NT2/D1 (cell line): Measurements from ENCODE around the gene POMGNT1.

Source experiments
- DNase-seq: peaks from one replicate; pipeline ENCODE4 v3.0.0-alpha.2; 2011; ENCODE audit warnings: low read depth, low spot score
- H3K27me3 ChIP-seq: 2 replicates; pipeline ENCODE4 v1.6.0; 2011; ENCODE audit warnings: mild to moderate bottlenecking; ENCODE audit not compliant: insufficient read length, insufficient read depth
- H3K36me3 ChIP-seq: 2 replicates; pipeline ENCODE4 v1.6.1; 2011; ENCODE audit warnings: mild to moderate bottlenecking, low read length, mixed read lengths; ENCODE audit not compliant: insufficient read depth, insufficient read length
- H3K4me1 ChIP-seq: 2 replicates; pipeline ENCODE4 v1.5.1; 2011; ENCODE audit not compliant: insufficient read depth, insufficient read length
- H3K4me3 ChIP-seq: 2 replicates; pipeline ENCODE4 v1.5.1; 2011; ENCODE audit warnings: low read depth; ENCODE audit not compliant: insufficient read length
- H3K9ac ChIP-seq: 2 replicates; pipeline ENCODE4 v1.6.0; 2011; ENCODE audit warnings: low read depth; ENCODE audit not compliant: insufficient read length
- H3K9me3 ChIP-seq: 2 replicates; pipeline ENCODE4 v1.5.1; 2011; ENCODE audit warnings: mild to moderate bottlenecking, low read length; ENCODE audit not compliant: insufficient read depth
- SUZ12 ChIP-seq: IDR thresholded peaks from 2 replicates; pipeline ENCODE4 v1.6.1; 2011; ENCODE audit not compliant: insufficient read length, insufficient read depth; ENCODE audit errors: extremely low read depth
- YY1 ChIP-seq: IDR thresholded peaks from 2 replicates; pipeline ENCODE4 v1.6.1; 2011; ENCODE audit not compliant: insufficient read length, insufficient read depth
- ZNF274 ChIP-seq: IDR thresholded peaks from 2 replicates; pipeline ENCODE4 v1.6.1; 2011; ENCODE audit warnings: mild to moderate bottlenecking, low read depth, low read length

POMGNT1 gene

DNA sequence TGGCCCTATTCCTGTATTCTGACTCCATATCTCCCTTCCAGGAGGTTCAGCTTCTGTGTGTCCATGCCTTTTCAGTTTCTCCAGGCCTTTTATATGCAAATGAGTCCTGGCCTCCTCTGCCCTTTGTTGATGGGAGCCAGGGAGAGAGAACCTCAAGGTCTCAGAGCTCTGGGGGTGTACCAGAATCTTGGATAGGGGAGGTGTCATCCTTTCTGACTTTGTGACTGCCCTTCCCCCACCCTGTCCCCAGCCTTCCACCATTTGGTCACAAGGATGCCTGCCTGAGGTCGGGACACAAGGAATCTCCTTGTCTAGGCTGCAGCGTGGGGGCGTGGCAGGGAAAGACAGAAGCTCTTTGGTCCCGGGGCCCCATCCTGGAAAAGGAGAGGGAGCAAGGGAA is 23.5 kb upstream of the POMGNT1 start:
- Histone ChIP-seq H3K36me3 (no peaks in the 10 kb centered on the region), H3K4me1 (peaks cover 30% of the 10 kb centered on the region), H3K9ac (peak overlapping the region; percentile 46), H3K27me3 (no peaks in the 10 kb centered on the region), H3K4me3 (no peak overlapping the region), H3K9me3 (no peaks in the 10 kb centered on the region)
- peak; percentile 56 for DNase-seq
- TF ChIP-seq YY1 = peak; percentile 13
- no peak for TF ChIP-seq SUZ12

DNA sequence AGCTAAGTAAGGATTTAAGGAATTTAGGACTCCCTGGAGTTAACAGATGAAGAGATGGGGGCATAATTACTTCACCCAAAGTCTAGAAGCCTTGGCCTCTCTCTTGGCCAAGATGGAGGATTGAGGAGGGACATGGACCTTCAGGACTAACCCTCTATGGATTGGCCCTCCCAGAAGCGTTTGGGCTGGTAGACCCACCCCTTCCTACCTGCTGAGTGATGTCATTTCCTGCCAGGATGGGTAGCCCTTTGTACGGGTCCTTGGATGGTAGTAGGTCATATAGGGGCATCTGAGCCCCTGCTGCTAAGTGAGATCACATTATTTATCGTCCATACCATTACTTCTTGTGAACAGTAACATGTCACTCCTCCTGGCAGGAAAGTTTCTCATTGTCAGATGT is 22.6 kb upstream of the POMGNT1 start:
- peaks cover 30% of the 10 kb centered on the region for H3K4me1 ChIP-seq
- TF ChIP-seq YY1 (no peak), SUZ12 (no peak), ZNF274 (no peak)

DNA sequence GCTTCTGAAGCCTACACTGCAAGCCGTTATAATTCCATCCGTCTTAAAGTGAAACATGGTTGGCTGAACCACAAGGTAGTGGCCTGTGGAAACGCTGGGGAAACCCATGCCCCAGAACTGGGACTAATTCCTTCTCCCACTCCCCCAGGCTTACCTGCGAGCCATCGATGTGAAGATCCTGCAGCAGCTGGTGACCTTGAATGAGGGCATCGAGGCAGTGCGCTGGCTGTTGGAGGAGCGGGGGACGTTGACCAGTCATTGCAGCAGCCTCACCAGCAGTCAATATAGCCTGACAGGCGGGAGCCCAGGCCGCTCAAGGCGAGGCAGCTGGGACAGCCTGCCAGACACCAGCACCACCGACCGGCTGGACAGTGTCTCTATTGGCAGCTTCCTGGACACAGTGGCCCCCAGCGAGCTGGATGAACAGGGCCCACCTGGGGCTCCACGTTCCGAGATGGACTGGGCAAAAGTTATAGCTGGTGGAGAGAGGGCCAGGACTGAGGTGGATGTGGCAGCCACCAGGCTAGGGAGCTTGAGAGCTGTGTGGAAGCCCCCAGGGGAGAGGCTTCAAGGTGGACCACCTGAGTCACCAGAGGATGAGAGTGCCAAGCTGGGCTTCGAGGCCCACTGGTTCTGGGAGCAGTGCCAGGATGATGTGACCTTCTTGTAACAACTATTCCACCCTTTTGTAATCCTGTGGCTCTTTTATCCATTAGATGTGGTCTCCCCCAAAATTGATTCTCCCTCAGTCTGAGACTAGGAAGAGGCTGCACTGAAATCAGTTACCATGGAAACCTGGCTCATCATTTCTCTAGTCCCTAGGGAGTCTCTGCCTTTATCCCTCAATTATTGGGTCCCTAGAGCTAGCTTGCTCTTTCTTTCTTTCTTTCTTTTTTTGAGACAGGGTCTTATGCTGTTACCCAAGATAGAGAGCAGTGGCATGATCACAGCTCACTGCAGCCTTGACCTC is 21.6 kb upstream of the POMGNT1 start:
- no peaks in the 10 kb centered on the region for H3K36me3 ChIP-seq
- H3K9ac ChIP-seq = no peak overlapping the region
- peaks cover 28% of the 10 kb centered on the region for H3K4me1 ChIP-seq
- H3K9me3 ChIP-seq = no peaks in the 10 kb centered on the region
- H3K4me3 ChIP-seq = no peak overlapping the region
- no peak for DNase-seq
- TF ChIP-seq YY1 (no peak), SUZ12 (no peak), ZNF274 (no peak)
- H3K27me3 ChIP-seq = no peaks in the 10 kb centered on the region

More for the DNA sequence above, 22.6 kb upstream of the POMGNT1 start:
- Histone ChIP-seq H3K27me3 (no peaks in the 10 kb centered on the region), H3K9ac (no peak overlapping the region), H3K4me3 (no peak overlapping the region), H3K9me3 (no peaks in the 10 kb centered on the region), H3K36me3 (no peaks in the 10 kb centered on the region)
- DNase-seq = no peak

GRCh38 chr1:46218443-46218842 is 20.2 kb upstream of the POMGNT1 start:
- H3K4me3 ChIP-seq = no peak overlapping the region
- DNase-seq = no peak
- no peaks in the 10 kb centered on the region for H3K36me3 ChIP-seq
- H3K9me3 ChIP-seq = no peaks in the 10 kb centered on the region
- H3K4me1 ChIP-seq = peaks cover 18% of the 10 kb centered on the region
- TF ChIP-seq ZNF274 (no peak), YY1 (no peak), SUZ12 (no peak)
- no peak overlapping the region for H3K9ac ChIP-seq
- H3K27me3 ChIP-seq = no peaks in the 10 kb centered on the region

GRCh38 chr1:46215504-46215903 is 17.3 kb upstream of the POMGNT1 start:
- no peak overlapping the region for H3K9ac ChIP-seq
- H3K36me3 ChIP-seq = no peaks in the 10 kb centered on the region
- H3K27me3 ChIP-seq = no peaks in the 10 kb centered on the region
- H3K4me1 ChIP-seq = peaks cover 3% of the 10 kb centered on the region
- H3K4me3 ChIP-seq = no peak overlapping the region
- DNase-seq = no peak
- TF ChIP-seq ZNF274 (no peak), SUZ12 (no peak), YY1 (no peak)
- H3K9me3 ChIP-seq = no peaks in the 10 kb centered on the region

- TF ChIP-seq YY1 = no peak
- TF ChIP-seq SUZ12 = no peak
- no peak for TF ChIP-seq ZNF274
- H3K9ac ChIP-seq = no peak overlapping the region
- peaks cover under 1% of the 10 kb centered on the region for H3K4me1 ChIP-seq
- DNase-seq = no peak
- H3K9me3 ChIP-seq = no peaks in the 10 kb centered on the region
- no peak overlapping the region for H3K4me3 ChIP-seq
- no peaks in the 10 kb centered on the region for H3K36me3 ChIP-seq
- H3K27me3 ChIP-seq = no peaks in the 10 kb centered on the region
These were observed 12.8 kb upstream of the POMGNT1 start for GRCh38 chr1:46211051-46211450.

DNA sequence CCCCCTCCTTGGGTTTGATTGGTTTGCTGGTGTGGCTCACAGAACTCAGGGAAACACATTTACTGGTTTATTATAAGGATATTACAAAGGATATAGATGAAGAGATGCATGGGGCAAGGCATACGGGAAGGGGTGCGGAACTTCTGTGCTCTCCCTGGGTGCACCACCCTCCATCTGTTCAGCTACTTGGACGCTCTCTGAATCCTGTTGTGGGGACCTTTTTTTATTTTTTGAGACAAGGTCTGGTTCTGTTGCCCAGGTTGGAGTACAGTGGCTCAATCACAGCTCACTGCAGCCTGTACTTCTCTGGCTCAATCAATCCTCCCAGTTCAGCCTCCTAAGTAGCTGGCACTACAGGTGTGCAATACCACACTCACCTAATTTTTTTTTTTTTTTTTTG is 12.3 kb upstream of the POMGNT1 start:
- Histone ChIP-seq H3K4me3 (no peak overlapping the region), H3K4me1 (peaks cover 5% of the 10 kb centered on the region), H3K27me3 (no peaks in the 10 kb centered on the region), H3K9ac (no peak overlapping the region), H3K9me3 (no peaks in the 10 kb centered on the region), H3K36me3 (no peaks in the 10 kb centered on the region)
- no peak for DNase-seq
- TF ChIP-seq YY1 (no peak), ZNF274 (no peak), SUZ12 (no peak)
